MG63 (cell line): Measurements from ENCODE around the gene RCL1. TPM values are rescaled to one million over a fixed set of nuclear protein-coding genes. Genes with fewer than 3 reads are reported as not detected.
"Not testable (repeated sequence)": the region's sequence is repeated elsewhere in the genome, so short reads cannot be mapped to it uniquely, and the experiment has no call there.

Experiments
- DNase-seq: peaks from one replicate; pipeline ENCODE4 v3.0.0-alpha.2; 2020
- H3K27me3 ChIP-seq: fragments of 250-450 bp; sonication (Bioruptor Pico); 2 replicates; pipeline ENCODE4 v1.5.1; 2020; ENCODE audit warnings: mild to moderate bottlenecking, moderate library complexity
- H3K36me3 ChIP-seq: fragments of 250-450 bp; sonication (Bioruptor Pico); 2 replicates; pipeline ENCODE4 v1.5.1; 2020; ENCODE audit warnings: mild to moderate bottlenecking, moderate library complexity
- H3K4me3 ChIP-seq: fragments of 250-450 bp; sonication (Bioruptor Pico); 2 replicates; pipeline ENCODE4 v1.5.1; 2020; ENCODE audit warnings: mild to moderate bottlenecking, moderate library complexity
- H3K9me3 ChIP-seq: fragments of 250-450 bp; sonication (Bioruptor Pico); 2 replicates; pipeline ENCODE4 v1.5.1; 2020; ENCODE audit warnings: mild to moderate bottlenecking, moderate library complexity
- total RNA-seq: library from RNA; depleted of rRNA; stranded (reverse); fragments of >200 nt; shearing (Covaris generic); gene quantifications from 2 replicates; pipeline ENCODE4 v1.2.3, GENCODE V29; 2014; ENCODE audit warnings: low replicate concordance

The RCL1 gene
- total RNA-seq, 1 experiment from 2014 or later, result 6.8 TPM

- Histone ChIP-seq H3K36me3 (no peaks in the 10 kb centered on the region), H3K4me3 (no peak overlapping the region), H3K9me3 (no peaks in the 10 kb centered on the region), H3K27me3 (no peaks in the 10 kb centered on the region)
- DNase-seq, result no peak
These were observed 86.4 kb downstream of the RCL1 start for GRCh38 chr9:4879115-4879558.

GRCh38 chr9:4883326-4883873 lies 90.7 kb downstream of the RCL1 start:
- Histone ChIP-seq H3K27me3 (no peaks in the 10 kb centered on the region), H3K9me3 (no peaks in the 10 kb centered on the region), H3K4me3 (no peak overlapping the region), H3K36me3 (no peaks in the 10 kb centered on the region)
- no peak for DNase-seq

- DNase-seq, result no peak
- Histone ChIP-seq H3K4me3 (no peak overlapping the region), H3K27me3 (no peaks in the 10 kb centered on the region), H3K9me3 (no peaks in the 10 kb centered on the region), H3K36me3 (no peaks in the 10 kb centered on the region)
These were observed 94.0 kb downstream of the RCL1 start for GRCh38 chr9:4886698-4887097.

GRCh38 chr9:4887556-4887955 lies 94.8 kb downstream of the RCL1 start:
- DNase-seq, result peak; percentile 50
- Histone ChIP-seq H3K4me3 (no peak overlapping the region), H3K36me3 (no peaks in the 10 kb centered on the region), H3K27me3 (no peaks in the 10 kb centered on the region), H3K9me3 (no peaks in the 10 kb centered on the region)

- H3K4me3 ChIP-seq, result no peak overlapping the region
- no peaks in the 10 kb centered on the region for H3K9me3 ChIP-seq
- DNase-seq, result no peak
- no peaks in the 10 kb centered on the region for H3K36me3 ChIP-seq
- no peaks in the 10 kb centered on the region for H3K27me3 ChIP-seq
These were observed 97.5 kb downstream of the RCL1 start for GRCh38 chr9:4890242-4890641.

- Histone ChIP-seq H3K36me3 (no peaks in the 10 kb centered on the region), H3K9me3 (no peaks in the 10 kb centered on the region), H3K27me3 (no peaks in the 10 kb centered on the region), H3K4me3 (no peak overlapping the region)
- no peak for DNase-seq
These were observed 98.2 kb downstream of the RCL1 start for GRCh38 chr9:4890929-4891328.

GRCh38 chr9:4891674-4892073 lies 98.9 kb downstream of the RCL1 start:
- Histone ChIP-seq H3K9me3 (no peaks in the 10 kb centered on the region), H3K4me3 (no peak overlapping the region), H3K36me3 (no peaks in the 10 kb centered on the region), H3K27me3 (no peaks in the 10 kb centered on the region)
- DNase-seq, result no peak

- no peaks in the 10 kb centered on the region for H3K9me3 ChIP-seq
- no peak overlapping the region for H3K4me3 ChIP-seq
- no peak for DNase-seq
- H3K36me3 ChIP-seq, result no peaks in the 10 kb centered on the region
- H3K27me3 ChIP-seq, result no peaks in the 10 kb centered on the region
These were observed 99.9 kb downstream of the RCL1 start for GRCh38 chr9:4892501-4893194.

GRCh38 chr9:4894076-4894475 lies 101.3 kb downstream of the RCL1 start:
- Histone ChIP-seq H3K27me3 (no peaks in the 10 kb centered on the region), H3K36me3 (no peaks in the 10 kb centered on the region), H3K4me3 (no peak overlapping the region), H3K9me3 (no peaks in the 10 kb centered on the region)
- no peak for DNase-seq

- not testable (repeated sequence) for H3K36me3 ChIP-seq, H3K27me3 ChIP-seq, H3K9me3 ChIP-seq, H3K4me3 ChIP-seq, DNase-seq
These were observed 107.1 kb downstream of the RCL1 start for GRCh38 chr9:4899853-4900252.

- DNase-seq, result peak; percentile 5
- H3K27me3 ChIP-seq, H3K4me3 ChIP-seq, H3K9me3 ChIP-seq, H3K36me3 ChIP-seq: not testable (repeated sequence)
These were observed 108.8 kb downstream of the RCL1 start for GRCh38 chr9:4901401-4902134.

GRCh38 chr9:4902135-4902475 lies 109.4 kb downstream of the RCL1 start:
- Histone ChIP-seq H3K27me3 (no peaks in the 10 kb centered on the region), H3K9me3 (no peaks in the 10 kb centered on the region), H3K4me3 (no peak overlapping the region), H3K36me3 (no peaks in the 10 kb centered on the region)
- DNase-seq, result no peak

GRCh38 chr9:4904322-4905134 lies 111.8 kb downstream of the RCL1 start:
- H3K4me3 ChIP-seq, result no peak overlapping the region
- H3K9me3 ChIP-seq, result no peaks in the 10 kb centered on the region
- no peak for DNase-seq
- no peaks in the 10 kb centered on the region for H3K27me3 ChIP-seq
- no peaks in the 10 kb centered on the region for H3K36me3 ChIP-seq

- Histone ChIP-seq H3K9me3 (no peaks in the 10 kb centered on the region), H3K36me3 (no peaks in the 10 kb centered on the region), H3K4me3 (no peak overlapping the region), H3K27me3 (no peaks in the 10 kb centered on the region)
- DNase-seq, result no peak
These were observed 112.4 kb downstream of the RCL1 start for GRCh38 chr9:4905135-4905490.
